Hindlimb muscle (tissue), 1 donor: ENCODE measurements around the gene INPP5B. TPM values are rescaled to one million over a fixed set of nuclear protein-coding genes. Genes with fewer than 3 reads are reported as not detected.
A peak's percentile ranks its signal among the peaks of the same experiment; 100 is the strongest.

Experiments
- DNase-seq: peaks from one replicate; pipeline ENCODE4 v3.0.0-alpha.2; 2013
- polyA plus RNA-seq: library from polyadenylated mRNA; unstranded; fragments of 120-200 nt; gene quantifications from one replicate; pipeline ENCODE4 v1.2.1, GENCODE V29; 2013; ENCODE audit not compliant: insufficient read length

The INPP5B gene
- polyA plus RNA-seq, 1 donor, result 10.6 TPM

DNA sequence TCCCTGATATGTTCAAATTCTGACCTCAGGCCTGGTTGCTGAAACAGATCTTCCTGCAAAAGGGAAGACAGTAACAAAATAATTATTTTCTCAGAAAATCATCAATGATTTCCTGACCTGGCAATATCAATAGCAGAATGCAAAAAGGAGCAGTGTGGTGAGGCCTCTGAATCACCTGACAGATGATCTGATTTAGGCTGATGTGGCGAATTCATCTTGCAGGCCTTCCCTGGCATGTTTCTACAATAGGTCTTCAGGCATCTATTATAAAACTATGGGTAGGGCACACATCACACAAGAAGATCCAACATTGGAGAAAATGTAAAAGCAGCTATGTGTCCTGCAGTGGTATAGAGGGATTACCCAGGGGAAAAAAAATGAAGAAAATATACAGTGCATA lies 80.4 kb downstream of the INPP5B start:
- DNase-seq, result no peak

GRCh38 chr1:37865348-37866120 lies 81.3 kb downstream of the INPP5B start:
- DNase-seq, result no peak

DNA sequence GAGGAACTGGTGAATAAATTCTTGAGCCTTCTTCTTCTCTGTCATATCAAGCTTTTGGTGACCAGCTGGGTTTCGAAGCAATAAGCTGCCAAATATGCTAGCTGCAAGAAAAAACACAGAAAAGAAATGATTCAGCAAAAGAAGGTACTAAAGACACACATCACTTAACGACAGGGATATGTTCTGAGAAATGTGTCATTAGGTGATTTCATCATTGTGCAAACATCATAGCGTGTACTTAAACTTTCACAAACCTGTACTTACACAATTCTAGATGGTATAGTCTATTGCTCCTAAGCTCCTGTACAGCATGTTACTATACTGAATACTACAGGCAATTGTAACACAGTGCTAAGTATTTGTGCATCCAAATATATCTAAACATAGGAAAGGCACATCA lies 84.5 kb downstream of the INPP5B start:
- no peak for DNase-seq

DNA sequence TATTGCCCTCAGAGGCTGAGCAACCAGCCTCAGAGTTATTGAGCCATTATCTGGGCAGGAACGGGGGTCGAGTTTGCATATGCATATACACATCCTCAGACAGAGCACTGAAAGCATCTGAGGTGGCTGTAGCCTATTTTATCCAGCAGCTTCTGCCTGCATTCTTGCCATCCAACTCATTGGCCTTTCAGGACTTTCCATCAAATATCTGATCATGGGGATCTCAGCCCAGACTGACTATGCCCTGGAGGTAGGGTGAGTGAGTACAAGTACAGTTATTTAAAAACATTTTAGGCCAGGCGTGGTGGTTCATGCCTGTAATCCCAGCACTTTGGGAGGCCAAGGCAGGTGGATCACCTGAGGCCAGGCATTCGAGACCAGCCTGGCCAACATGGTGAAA lies 85.7 kb downstream of the INPP5B start:
- DNase-seq, result no peak

- no peak for DNase-seq
Measured at GRCh38 chr1:37860346-37860666, 86.5 kb downstream of the INPP5B start.

DNA sequence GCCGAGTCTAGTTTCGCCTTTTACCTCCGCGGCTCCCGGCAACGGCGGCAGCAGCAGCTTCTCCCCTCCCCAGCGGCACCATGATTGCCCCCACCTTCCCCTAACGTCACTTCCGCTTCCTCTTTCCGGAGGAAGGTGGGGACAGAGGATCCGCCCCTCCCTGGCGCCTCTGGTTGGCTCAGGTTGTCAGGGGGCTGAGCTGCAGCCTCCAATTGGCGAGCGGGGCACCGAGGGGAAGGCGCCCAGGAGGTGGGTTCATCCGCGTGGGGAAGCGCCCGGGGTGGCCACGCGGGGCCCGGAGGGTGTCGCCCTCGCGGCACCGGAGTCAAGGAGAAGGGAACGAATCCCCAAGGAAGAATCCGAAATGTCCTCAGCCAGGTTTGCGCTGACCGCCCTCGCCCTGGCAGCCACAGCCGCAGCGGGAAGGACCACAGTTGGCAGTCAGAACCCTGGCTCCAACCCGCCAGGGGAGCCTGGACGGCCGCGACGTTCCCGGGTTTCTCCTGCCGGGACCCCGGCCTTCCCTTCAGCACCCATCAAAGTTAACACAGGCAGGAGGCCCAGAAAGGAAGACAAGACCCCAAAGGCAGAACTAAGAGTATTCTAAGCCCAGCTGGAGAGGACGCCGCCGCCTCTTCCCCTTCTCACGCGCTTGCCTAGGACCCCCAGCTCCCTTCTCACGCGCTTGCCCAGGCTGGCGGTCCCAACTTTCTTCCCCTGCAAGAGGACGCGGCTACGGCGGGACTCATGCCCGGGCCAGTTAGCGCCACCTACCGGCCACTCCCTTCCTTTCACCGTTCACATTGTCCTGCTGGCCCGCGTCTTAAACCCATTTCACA lies 87.1 kb downstream of the INPP5B start, which contains the start of gene MTF1:
MTF1 (minus strand) TSS at position 86 of the 839 bp plus-strand sequence. CDS start 1,934 bp downstream, outside the sequence.
- peak; percentile 99 for DNase-seq

- no peak for DNase-seq
Measured at GRCh38 chr1:37858931-37859506, 87.8 kb downstream of the INPP5B start.

DNA sequence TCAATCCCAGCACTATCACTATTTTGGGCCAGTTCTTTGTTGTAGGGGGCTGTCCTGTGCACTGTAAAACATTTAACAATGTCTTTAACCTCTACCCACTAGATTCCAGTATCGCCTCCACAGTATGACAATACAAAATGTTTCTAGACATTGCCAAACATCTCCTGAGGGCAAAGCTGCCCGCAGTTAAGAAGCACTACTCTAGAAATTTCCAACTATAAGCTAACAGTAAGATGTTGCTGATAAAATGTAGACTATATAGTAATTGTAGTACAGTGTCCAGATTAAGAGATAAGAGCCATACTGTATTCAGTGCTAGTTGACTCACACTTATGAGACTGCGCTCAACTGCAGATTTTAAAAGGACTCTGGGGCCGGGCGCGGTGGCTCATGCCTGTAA lies 92.4 kb downstream of the INPP5B start:
- DNase-seq, result no peak

DNA sequence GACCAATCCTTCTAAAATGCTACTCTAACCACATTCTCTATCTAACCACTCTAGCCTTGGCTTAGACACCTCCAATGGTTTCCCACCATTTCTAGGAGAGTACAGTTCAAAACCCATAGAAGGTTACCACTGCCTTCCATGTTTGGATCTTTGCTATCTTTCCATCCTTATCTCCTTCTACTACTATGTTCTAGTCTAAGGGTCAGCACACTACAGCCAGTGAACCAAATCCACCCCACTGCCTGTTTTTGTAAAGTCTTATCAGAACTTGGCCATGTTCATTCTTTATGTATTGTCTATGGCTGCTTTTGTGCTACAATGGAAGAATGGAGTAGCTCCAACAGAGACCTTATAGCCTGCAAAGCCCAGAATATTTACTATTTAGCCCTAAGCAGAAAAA lies 93.7 kb downstream of the INPP5B start:
- DNase-seq, result no peak

DNA sequence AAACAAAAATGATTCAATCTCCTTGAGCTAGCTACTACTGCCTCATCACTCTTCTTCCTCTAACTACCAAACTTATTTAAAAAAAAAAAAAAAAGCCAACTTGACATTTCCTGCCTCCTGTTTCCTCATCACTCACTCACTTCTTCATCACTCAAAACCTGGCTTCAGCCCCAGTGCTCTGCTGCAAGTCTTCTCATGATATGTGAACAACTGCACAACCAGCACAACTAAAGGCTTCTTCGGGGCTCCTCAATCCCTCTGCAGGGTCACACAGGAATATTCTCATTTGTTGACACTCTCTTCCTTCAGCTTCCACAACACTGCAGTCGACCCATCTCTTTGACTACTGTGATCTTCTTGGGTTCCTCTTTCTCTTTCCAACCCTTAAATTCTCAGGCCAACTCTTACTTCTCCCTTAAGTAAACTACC lies 95.1 kb downstream of the INPP5B start:
- no peak for DNase-seq

- DNase-seq, result no peak
Measured at GRCh38 chr1:37851262-37851661, 95.6 kb downstream of the INPP5B start.

DNA sequence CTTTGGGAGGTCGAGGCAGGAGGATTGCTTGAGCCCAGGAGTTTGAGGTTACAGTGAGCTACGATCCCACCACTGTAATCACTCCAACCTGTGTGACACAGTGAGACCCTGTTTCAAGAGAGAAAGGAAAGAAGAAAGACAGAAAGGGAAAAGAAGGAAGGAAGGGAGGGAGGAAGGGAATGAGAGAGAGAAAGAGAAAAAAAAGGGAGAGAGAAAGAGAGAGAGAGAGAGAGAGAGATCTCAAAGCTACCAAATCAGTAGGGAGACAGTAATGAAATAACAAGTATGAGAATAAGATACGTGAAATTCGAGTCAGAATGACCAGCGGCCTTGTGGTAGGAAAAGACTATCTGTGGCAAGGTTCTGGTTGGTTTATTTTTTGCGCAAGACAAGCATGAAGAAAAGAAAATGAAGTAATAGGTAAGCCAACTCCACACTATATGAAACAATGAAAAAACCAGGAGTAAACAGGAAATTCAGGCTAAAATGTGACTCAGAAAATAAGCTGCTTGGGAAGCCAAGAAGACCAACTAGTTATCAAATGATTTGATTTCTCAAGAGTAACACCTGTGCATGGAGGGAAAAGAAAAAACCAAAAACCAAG lies 96.4 kb downstream of the INPP5B start:
- no peak for DNase-seq

DNA sequence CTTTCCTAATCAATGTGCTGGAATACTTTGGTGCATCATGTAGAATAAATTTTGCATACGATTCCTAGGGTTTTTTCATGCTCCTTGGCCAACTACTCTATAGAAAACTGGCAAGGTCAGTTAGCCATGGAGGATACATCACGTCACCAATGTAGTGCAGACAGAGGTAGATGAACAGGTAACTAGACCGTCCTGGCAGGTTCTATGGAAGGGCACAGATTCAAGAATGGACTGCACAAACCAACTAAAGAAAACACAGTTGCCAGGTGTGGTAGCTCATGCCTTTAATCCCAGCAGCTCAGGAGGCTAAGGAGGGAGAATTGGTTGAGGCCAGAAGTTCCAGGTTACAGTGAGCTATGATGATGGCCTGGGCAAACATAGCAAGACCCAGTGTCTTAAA lies 97.4 kb downstream of the INPP5B start:
- no peak for DNase-seq

DNA sequence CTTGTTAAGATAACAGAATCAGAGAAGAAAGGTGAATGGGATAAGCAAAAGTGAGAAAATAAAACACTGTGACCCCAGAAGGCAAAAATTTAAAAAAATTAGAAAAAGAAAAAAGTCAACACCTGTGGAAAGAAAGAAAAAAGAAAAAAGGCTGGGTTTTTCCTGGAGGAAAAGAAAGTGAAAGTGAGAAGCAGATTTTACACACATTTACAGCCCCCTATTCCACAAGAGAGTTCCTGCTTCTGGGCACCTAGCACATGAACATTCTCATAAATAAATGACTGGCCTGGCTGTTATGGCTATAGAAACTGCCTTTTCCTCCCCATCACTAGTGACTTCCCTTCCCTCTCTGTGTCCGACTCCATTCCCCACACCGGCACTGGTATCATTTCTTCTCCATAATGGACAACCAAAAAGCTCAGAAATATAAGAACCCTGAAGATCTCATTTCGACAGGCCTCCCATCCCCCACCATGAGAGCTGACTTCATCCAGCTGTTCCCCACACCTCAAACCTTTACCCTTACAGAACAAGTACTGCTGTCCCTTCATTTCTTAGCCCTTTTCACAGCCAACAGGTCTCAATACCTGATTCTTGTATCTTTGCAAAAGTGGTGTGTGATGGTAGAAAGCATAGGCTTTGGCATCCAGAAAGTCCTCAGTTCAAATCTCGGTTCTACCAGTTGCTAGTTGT lies 100.1 kb downstream of the INPP5B start:
- DNase-seq, result no peak

- no peak for DNase-seq
Measured at GRCh38 chr1:37845786-37846185, 101.1 kb downstream of the INPP5B start.

- no peak for DNase-seq
Measured at GRCh38 chr1:37845049-37845646, 101.7 kb downstream of the INPP5B start.

- no peak for DNase-seq
Measured at GRCh38 chr1:37844536-37844935, 102.3 kb downstream of the INPP5B start.

DNA sequence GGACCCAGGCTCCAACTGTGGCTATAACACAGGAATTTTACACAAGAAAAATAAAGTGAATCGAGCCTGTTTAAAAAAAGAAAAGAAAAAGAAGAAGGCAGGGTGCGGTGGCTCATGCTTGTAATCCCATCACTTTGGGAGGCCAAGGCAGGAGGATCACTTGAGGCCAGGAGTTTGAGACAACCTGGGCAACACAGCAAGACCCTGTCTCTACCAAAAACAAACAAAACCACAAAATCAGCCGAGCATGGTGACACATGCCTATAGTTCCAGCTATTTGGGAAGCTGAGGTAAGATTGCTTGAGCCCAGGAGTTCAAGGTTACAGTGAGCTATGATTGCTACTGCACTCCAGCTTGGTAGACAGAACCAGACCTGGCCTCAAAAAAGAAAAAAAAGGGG lies 105.2 kb downstream of the INPP5B start:
- DNase-seq, result no peak

DNA sequence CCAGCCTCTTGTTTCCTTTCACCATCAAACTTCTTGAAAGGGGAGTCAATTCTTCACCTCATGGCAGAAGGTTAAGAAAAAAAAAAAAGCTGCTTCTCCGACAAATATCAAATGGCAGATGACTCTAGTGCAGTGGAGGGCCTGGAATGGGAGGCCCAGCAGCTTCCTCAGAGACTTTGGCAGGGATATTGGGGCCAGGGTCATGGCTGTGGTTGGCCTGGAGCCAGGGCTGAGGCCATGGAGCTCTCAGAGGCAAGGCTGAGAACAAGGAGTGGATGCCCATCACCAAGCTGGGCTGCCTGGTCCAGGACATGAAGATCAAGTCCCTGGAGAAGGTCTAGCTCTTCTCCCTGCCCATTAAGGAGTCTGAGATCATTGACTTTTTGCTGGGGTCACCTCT lies 106.1 kb downstream of the INPP5B start:
- DNase-seq, result no peak

- no peak for DNase-seq
Measured at GRCh38 chr1:37839676-37840075, 107.2 kb downstream of the INPP5B start.

GRCh38 chr1:37836788-37837187 lies 110.1 kb downstream of the INPP5B start:
- DNase-seq, result no peak

DNA sequence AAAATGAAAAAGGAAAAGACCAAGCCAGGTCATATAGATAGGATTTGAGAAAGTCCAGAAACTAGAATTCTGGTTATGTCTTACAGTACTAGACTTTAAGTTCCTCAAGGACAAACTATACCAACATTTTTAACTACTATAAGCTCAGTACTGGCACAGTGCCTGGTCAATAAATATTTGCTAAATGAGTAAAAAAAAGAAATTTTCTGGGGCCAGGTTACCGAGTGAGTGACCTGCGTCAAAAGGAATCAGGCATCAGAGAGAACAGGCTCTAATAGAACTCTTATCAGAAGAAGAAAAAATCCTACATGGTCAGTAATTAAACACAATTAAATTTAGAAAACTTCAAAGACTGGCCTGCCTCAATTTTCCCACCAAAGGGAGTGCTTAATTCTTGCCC lies 115.0 kb downstream of the INPP5B start:
- DNase-seq, result no peak
